Ishikawa (cell line): ENCODE results near the gene MATN4.

Source experiments
- CEBPB ChIP-seq: IDR thresholded peaks from 2 replicates; pipeline ENCODE4 v1.6.1; 2012
- CREB1 ChIP-seq: IDR thresholded peaks from 2 replicates; pipeline ENCODE4 v1.6.1; 2012; ENCODE audit warnings: low read depth
- EGR1 ChIP-seq: IDR thresholded peaks from 2 replicates; pipeline ENCODE4 v1.6.1; 2012
- EP300 ChIP-seq: IDR thresholded peaks from 2 replicates; pipeline ENCODE4 v1.6.1; 2012; ENCODE audit warnings: borderline replicate concordance
- FOXM1 ChIP-seq: IDR thresholded peaks from 2 replicates; pipeline ENCODE4 v1.6.1; 2012; ENCODE audit warnings: low read depth, borderline replicate concordance
- NFIC ChIP-seq: IDR thresholded peaks from 2 replicates; pipeline ENCODE4 v1.6.1; 2012
- RAD21 ChIP-seq: IDR thresholded peaks from 2 replicates; pipeline ENCODE4 v1.6.1; 2012; ENCODE audit warnings: low read depth
- TAF1 ChIP-seq: IDR thresholded peaks from 2 replicates; pipeline ENCODE4 v1.6.1; 2012; ENCODE audit warnings: low read depth, mild to moderate bottlenecking
- TCF12 ChIP-seq: IDR thresholded peaks from 2 replicates; pipeline ENCODE4 v1.6.1; 2012; ENCODE audit warnings: low read depth
- TEAD4 ChIP-seq: IDR thresholded peaks from 2 replicates; pipeline ENCODE4 v1.6.1; 2012
- YY1 ChIP-seq: IDR thresholded peaks from 2 replicates; pipeline ENCODE4 v1.6.1; 2012; ENCODE audit warnings: low read depth
- ZBTB7A ChIP-seq: IDR thresholded peaks from 2 replicates; pipeline ENCODE4 v1.6.1; 2012; ENCODE audit warnings: low read depth
- TF ChIP-seq, protein P1 (sequence below): IDR thresholded peaks from 2 replicates; pipeline ENCODE4 v1.6.1; 2012
- TF ChIP-seq, protein P2 (sequence below): IDR thresholded peaks from 2 replicates; pipeline ENCODE4 v1.6.1; 2012
- TF ChIP-seq, protein P3 (sequence below): IDR thresholded peaks from 2 replicates; pipeline ENCODE4 v1.6.1; 2012; ENCODE audit warnings: low read depth, mild to moderate bottlenecking

Gene MATN4

DNA sequence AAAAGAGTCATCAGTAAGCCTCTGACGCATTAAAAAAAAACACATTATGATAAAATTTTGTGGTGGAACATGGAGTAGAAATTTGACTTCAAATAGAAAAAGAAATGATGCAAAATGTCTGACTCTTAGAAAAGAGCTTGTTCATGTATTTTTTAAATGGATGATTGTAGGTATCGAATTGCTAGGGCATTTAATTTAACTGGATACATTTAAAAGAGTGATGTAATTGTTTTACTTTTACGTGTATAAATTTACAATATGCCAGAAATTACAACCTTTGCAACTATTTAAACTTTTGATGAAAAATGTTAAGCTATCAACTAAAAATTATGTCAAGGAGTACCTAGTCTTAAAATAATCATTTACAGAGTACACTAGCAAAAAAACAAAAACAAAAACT is 44.6 kb upstream of the MATN4 start:
- TF ChIP-seq TEAD4 (no peak), EGR1 (no peak), RAD21 (no peak), FOXM1 (no peak), YY1 (no peak), CREB1 (no peak), NFIC (no peak), TCF12 (no peak)
- TF ChIP-seq, protein P1, sequence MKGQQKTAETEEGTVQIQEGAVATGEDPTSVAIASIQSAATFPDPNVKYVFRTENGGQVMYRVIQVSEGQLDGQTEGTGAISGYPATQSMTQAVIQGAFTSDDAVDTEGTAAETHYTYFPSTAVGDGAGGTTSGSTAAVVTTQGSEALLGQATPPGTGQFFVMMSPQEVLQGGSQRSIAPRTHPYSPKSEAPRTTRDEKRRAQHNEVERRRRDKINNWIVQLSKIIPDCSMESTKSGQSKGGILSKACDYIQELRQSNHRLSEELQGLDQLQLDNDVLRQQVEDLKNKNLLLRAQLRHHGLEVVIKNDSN, result no peak

DNA sequence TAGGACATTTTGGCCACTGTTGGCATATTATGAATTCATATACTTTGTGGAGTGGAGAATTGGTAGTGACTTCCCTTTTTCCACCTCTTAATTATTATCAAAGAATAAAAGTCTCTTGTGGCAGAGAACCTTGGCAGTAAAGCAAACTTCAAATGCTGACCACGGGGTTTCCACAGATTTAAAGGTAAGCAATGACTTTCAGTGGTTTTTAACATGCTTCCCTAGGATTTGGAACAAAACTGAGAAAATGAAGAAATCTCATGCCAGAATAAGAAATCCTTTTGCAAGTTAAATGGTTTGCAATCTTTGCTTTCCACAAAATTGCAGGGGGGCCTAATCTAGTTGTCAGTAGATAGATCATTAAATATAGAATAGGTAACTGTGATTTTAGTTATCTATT is 42.1 kb upstream of the MATN4 start:
- TF ChIP-seq CEBPB (no peak), YY1 (no peak), CREB1 (no peak), NFIC (no peak), TEAD4 (no peak), TAF1 (no peak), EP300 (no peak), RAD21 (no peak), EGR1 (no peak), FOXM1 (no peak), TCF12 (no peak), ZBTB7A (no peak)
- TF ChIP-seq, protein P2, sequence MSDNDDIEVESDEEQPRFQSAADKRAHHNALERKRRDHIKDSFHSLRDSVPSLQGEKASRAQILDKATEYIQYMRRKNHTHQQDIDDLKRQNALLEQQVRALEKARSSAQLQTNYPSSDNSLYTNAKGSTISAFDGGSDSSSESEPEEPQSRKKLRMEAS, result no peak
- TF ChIP-seq, protein P1, result no peak
- TF ChIP-seq, protein P3, sequence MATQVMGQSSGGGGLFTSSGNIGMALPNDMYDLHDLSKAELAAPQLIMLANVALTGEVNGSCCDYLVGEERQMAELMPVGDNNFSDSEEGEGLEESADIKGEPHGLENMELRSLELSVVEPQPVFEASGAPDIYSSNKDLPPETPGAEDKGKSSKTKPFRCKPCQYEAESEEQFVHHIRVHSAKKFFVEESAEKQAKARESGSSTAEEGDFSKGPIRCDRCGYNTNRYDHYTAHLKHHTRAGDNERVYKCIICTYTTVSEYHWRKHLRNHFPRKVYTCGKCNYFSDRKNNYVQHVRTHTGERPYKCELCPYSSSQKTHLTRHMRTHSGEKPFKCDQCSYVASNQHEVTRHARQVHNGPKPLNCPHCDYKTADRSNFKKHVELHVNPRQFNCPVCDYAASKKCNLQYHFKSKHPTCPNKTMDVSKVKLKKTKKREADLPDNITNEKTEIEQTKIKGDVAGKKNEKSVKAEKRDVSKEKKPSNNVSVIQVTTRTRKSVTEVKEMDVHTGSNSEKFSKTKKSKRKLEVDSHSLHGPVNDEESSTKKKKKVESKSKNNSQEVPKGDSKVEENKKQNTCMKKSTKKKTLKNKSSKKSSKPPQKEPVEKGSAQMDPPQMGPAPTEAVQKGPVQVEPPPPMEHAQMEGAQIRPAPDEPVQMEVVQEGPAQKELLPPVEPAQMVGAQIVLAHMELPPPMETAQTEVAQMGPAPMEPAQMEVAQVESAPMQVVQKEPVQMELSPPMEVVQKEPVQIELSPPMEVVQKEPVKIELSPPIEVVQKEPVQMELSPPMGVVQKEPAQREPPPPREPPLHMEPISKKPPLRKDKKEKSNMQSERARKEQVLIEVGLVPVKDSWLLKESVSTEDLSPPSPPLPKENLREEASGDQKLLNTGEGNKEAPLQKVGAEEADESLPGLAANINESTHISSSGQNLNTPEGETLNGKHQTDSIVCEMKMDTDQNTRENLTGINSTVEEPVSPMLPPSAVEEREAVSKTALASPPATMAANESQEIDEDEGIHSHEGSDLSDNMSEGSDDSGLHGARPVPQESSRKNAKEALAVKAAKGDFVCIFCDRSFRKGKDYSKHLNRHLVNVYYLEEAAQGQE, result no peak

DNA sequence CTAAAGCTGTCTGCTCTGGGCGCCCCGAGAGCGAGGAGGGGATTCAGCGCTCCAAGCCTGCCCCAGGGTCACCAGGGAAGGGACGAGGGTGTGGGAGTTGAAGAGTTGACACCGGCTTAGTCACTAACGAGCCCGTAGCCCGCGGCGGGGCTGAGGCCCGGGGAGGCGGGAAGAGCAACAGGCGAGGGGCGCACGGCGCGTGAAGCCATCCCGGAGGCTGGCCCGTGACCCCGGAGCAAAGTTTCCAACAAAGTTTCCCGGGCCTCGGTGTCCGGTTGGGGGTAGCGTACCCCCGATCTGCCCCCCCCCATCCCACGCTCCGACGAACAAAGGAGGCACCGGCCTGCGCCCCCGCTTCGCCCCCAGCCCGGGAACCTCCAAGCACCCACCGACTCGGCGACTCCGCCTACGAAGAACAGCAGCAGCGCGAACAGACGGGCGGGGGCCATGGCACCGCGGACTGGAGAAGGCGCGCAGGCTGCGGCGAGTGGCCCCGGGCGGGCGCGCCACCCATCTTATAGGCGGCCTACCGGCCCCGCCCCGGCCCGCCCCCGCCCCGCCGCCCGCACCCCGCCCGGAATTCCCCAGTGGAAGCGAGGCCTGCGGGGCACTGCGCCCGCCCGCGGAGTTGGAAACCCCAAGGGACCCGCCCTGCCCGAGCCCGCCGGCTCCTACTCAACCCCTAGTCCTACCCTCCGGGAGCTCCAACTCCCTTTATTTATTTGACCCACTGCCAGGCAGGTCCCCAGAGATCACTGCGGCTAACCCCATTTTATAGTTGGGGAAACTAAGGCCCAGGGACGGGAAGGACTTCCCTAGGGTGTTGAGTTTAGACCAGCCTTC is 40.1 kb upstream of the MATN4 start, which contains the start of gene SDC4:
Gene SDC4, minus strand, starts transcription at position 489 of the 843 bp plus-strand sequence. Its CDS starts 40 bp downstream, at position 449.
- TF ChIP-seq, protein P2, result peak; percentile 28; the same call in 1 of the 2 replicates
- TF ChIP-seq ZBTB7A, result peak; percentile 25; the same call in 1 of the 2 replicates
- peak; percentile 74 for TF ChIP-seq TAF1
- peak; percentile 6; the same call in 1 of the 2 replicates for TF ChIP-seq TCF12
- TF ChIP-seq, protein P1, result no peak
- TF ChIP-seq EP300, result no peak; the same call in 1 of the 2 replicates
- TF ChIP-seq, protein P3, result no peak
- no peak for TF ChIP-seq CEBPB
- no peak for TF ChIP-seq YY1
- no peak for TF ChIP-seq CREB1
- no peak for TF ChIP-seq EGR1
- no peak for TF ChIP-seq FOXM1
- TF ChIP-seq RAD21, result no peak
- no peak for TF ChIP-seq NFIC
- TF ChIP-seq TEAD4, result no peak; the same call in 1 of the 2 replicates

DNA sequence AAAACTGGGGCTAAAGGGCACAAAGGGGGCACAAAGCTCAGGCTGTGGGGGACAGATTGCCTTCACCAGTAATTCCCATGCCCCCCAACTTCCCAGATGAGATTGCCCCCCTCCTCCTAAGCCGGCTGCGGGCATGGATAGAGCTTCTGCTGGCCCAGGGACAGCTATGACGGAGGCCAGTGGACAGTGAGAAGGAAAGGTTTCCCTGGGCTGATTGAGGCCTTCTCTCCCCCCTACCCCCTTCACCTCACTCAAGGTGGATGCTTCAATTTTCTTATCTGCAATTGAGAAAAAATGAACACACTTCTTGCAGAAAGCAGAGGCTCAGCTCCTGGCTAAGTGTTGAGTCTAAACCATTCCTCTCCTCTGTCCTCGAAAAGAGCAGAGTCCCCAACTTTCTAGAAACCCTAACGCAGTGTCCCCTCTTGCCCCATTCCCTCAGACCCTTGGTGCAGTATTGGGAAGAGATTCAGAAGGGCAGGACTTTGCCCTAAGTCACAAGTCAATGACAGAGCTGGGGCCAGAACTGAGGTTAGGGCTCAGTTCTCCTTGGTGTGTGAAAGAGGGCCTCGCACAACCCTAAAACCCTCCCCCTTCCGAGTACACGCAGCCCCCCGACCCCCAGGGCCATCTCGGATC is 39.3 kb upstream of the MATN4 start:
- TF ChIP-seq FOXM1 (no peak), NFIC (no peak), EGR1 (no peak), ZBTB7A (0 out of 2 replicates have a peak, but pooled peaks have one; percentile 18)

DNA sequence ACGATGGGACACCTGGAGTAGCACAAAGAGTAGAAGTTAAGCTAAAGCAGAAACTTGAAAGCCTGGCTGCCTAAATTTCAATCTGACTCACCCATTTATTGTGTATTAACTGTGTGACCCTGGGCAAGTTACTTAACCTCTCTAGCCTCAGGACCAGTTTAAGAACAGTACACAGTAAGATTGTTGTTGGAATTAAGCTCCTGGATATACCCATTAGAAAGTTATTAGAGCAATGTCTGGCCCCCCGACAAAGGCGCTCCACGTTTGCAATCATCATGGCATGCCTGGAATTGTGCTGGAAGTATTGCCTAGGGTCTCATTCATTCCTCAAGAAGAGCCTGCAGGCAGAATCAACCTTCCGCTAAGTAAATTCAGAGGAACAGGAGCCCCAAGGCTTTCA is 38.8 kb upstream of the MATN4 start:
- no peak for TF ChIP-seq RAD21
- TF ChIP-seq, protein P2, result no peak
- TF ChIP-seq, protein P1, result no peak
- TF ChIP-seq, protein P3, result no peak
- TF ChIP-seq EP300, result no peak
- TF ChIP-seq CREB1, result no peak
- TF ChIP-seq TCF12, result no peak
- TF ChIP-seq TAF1, result no peak
- TF ChIP-seq FOXM1, result no peak
- TF ChIP-seq YY1, result no peak
- TF ChIP-seq NFIC, result no peak
- no peak for TF ChIP-seq TEAD4
- TF ChIP-seq ZBTB7A, result no peak
- no peak for TF ChIP-seq EGR1
- TF ChIP-seq CEBPB, result no peak
